Erythroblast (primary cell): ENCODE data around the gene OPCML.

Source experiments
- GATA1 ChIP-seq: IDR thresholded peaks from 2 replicates; pipeline ENCODE4 v1.6.1; 2011; ENCODE audit warnings: low read depth, mild to moderate bottlenecking, control low read depth, low read length, moderate library complexity
- POLR2A ChIP-seq: IDR thresholded peaks from 2 replicates; pipeline ENCODE4 v1.6.1; 2011; ENCODE audit warnings: mild to moderate bottlenecking, low read length

DNA sequence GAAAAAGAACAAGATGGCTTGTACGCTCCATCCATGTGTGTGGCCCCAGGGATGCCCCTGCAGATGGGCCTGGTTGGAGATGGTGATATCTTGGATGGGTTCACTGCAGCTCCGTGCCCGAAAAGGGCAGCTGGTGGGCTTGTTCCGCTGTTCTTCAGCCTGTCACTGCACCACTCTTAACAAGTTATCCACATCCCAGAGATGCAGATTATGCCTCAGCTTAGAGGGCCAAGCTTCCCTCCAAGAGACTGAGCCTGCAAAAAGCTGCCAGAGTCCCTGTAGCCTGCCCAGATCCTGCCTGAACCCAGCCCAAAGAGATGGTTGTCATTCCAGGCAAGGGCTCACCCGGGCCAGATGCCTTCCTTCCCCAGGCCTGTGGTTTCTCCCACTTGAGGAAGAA is 308.0 kb downstream of the OPCML start:
- TF ChIP-seq POLR2A (no peak), GATA1 (no peak)
